Erythroblast (primary cell): Measurements from ENCODE around the gene ZNF831.

Experiments
- DNase-seq, 2 experiments: peaks; one replicate each; lab custom pipeline; 2025; lab: John Stamatoyannopoulos, UW
- GATA1 ChIP-seq: IDR thresholded peaks from 2 replicates; pipeline ENCODE4 v1.6.1; 2011; ENCODE audit warnings: low read depth, mild to moderate bottlenecking, control low read depth, low read length, moderate library complexity
- POLR2A ChIP-seq: IDR thresholded peaks from 2 replicates; pipeline ENCODE4 v1.6.1; 2011; ENCODE audit warnings: mild to moderate bottlenecking, low read length

Gene ZNF831

GRCh38 chr20:59170406-59171349 lies 7.1 kb downstream of the ZNF831 start:
- TF ChIP-seq POLR2A: no peak
- TF ChIP-seq GATA1: no peak

DNA sequence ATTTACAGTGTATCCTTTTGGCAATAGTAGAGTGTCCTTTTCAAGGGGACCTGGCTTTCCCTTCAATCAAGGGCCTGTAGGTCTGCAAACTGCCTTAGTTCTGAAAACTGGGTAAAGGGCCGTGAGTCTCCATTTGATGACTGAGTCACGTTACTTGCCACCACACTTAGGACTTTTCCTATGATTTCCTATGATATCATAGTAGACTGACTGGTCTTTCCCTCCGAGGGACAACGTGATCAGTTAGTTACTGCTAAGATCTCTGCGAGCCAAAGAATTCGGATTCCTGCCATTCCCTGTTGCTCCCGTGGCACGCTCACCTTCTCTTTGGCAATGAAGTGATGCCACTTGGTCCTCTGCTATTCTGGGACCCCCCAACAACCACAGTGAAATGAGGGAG lies 8.4 kb downstream of the ZNF831 start:
- TF ChIP-seq POLR2A: no peak
- no peak for TF ChIP-seq GATA1
- DNase-seq: no peak

More at GRCh38 chr20:59170406-59171349, 7.1 kb downstream of the ZNF831 start:
- no peak for DNase-seq

GRCh38 chr20:59173938-59174491 lies 10.4 kb downstream of the ZNF831 start:
- TF ChIP-seq POLR2A (no peak), GATA1 (no peak)
- no peak for DNase-seq

- no peak for DNase-seq
- TF ChIP-seq GATA1: no peak
- no peak for TF ChIP-seq POLR2A
Observed at GRCh38 chr20:59175002-59175401, 11.4 kb downstream of the ZNF831 start.

DNA sequence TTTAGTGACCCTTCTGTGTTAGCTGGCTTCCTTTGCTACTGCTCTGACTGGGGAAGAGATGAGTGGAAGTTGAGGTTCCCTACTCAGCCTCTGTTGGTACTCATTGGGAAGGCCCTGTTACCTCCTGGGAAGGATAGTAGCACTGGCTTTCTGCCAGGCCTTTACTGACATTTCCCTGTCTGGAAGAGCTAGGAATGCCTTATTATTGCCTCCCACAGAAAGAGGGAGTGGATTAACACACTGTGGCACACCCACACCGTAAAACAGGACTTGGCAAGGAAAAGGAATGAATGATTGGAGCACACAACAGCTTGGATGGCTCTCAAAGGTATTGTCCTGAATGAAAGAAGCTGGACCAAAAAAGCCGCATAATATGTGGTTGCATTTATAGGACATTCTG lies 12.2 kb downstream of the ZNF831 start:
- no peak for DNase-seq
- TF ChIP-seq POLR2A (no peak), GATA1 (no peak)

- no peak for DNase-seq
- TF ChIP-seq POLR2A: no peak
Observed at GRCh38 chr20:59176812-59177211, 13.2 kb downstream of the ZNF831 start.

- no peak for DNase-seq
- TF ChIP-seq GATA1 (no peak), POLR2A (no peak)
Observed at GRCh38 chr20:59177266-59178250, 13.9 kb downstream of the ZNF831 start.

- TF ChIP-seq GATA1 (no peak), POLR2A (no peak)
- DNase-seq: no peak
Observed at GRCh38 chr20:59178983-59179595, 15.5 kb downstream of the ZNF831 start.

DNA sequence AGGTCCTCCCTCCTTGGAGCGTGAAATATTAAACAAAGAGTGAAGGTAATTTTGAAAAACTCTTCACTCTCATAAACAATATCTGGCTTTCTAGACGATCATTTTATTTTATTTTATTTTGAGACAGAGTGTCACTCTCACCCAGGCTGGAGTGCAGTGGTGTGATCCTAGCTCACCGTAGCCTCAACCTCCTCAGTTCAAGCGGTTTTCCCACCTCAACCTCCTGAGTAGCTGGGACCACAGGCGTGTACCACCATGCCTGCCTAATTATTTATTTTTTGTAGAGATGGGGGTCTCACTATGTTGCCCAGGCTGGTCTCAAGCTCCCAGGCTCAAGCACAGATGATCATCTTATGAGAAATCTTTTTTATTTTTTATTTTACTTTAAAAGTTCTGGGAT lies 16.4 kb downstream of the ZNF831 start:
- no peak for DNase-seq
- TF ChIP-seq POLR2A (no peak), GATA1 (no peak)

DNA sequence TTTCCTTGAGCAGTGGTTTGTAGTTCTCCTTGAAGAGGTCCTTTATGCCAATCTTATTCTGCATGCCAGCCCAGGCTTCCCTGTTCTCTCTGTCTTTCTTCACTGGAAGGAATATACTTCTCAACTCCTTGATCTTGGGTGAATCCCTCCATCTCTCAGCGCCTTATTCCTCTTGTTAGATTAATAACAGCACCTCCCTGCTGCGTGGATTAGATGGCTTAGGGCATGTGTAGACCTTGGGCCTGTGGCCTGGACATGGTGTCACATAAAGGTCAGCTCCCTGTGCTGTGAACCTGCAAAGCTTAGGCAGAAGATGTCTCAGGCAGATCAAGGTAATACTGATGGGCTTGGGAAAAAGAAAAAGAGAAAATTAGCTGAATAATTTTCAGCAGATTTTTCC lies 18.3 kb downstream of the ZNF831 start:
- DNase-seq: no peak
- TF ChIP-seq GATA1: no peak
- no peak for TF ChIP-seq POLR2A

- no peak for DNase-seq
- TF ChIP-seq GATA1: no peak
- no peak for TF ChIP-seq POLR2A
Observed at GRCh38 chr20:59182401-59183044, 18.9 kb downstream of the ZNF831 start.

DNA sequence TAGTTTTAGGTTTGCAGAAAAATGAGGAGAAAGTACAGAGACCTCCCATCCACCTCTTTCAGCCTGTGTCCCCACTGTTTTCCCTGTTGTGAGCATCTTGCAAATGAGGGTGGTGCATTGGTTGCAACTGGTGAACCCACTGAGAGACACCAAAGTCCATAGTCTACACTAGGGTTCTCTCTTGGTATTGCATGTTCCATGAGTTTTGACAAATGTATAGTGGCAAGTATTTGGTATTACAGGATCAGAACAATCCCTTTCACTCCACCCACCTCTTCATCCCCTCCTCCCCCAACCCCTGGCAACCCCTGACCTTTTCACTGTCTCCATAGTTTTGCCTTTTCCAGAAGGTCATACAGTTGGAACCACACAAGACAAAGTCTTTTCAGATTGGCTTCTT lies 20.1 kb downstream of the ZNF831 start:
- no peak for TF ChIP-seq GATA1
- no peak for TF ChIP-seq POLR2A
- no peak for DNase-seq

DNA sequence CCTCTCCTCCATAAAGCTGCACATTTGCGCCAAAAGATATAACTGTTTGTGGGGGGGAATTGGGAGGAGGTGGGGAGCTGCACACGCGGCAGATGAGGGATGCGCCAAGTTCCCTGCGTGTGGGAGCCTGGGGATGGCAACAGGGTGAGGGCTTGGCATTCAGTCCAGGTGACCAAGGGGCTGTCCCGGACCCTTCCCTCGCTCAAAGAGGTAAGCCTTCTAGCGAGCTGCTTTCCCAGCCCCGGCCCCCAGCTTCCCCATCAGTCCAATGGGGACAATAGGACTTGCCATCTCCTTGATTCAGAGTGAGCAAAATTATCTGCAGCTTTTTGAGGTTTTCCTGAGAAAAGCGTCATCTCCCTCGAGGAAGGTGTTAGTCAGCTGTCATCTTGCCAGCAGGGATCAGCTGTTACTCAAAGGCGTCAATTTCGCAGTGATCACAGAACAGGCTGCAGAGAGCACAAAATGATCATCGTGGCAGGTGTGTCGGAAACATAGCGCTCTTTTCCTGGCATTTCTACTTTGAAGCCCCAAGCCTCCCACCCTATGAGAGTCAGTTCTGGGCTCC lies 21.3 kb downstream of the ZNF831 start:
- TF ChIP-seq GATA1 (no peak), POLR2A (no peak)
- DNase-seq: no peak
